Uterus (tissue), 2 donors: ENCODE results near the gene FBXO11.
"Not testable (repeated sequence)": the region's sequence is repeated elsewhere in the genome, so short reads cannot be mapped to it uniquely, and the experiment has no call there.

Experiments
- POLR2A ChIP-seq, 2 donors: fragments of 450-650 bp; IDR thresholded peaks; one replicate each; pipeline ENCODE4 v1.6.1; 2016; ENCODE audit warnings: antibody characterized with exemption in 2 of 2, mild to moderate bottlenecking in 1 of 2, moderate library complexity in 1 of 2
- TF ChIP-seq, protein P1 (sequence below), 4 experiments: fragments of 200-600 bp in 2 of 4; fragments of 450-650 bp in 2 of 4; sonication (generic) in 2 of 4; IDR thresholded peaks; one replicate each; pipeline ENCODE4 v1.5.1; 2016 to 2019; ENCODE audit warnings: antibody characterized with exemption in 4 of 4, mild to moderate bottlenecking in 2 of 4, moderate library complexity in 1 of 4

DNA sequence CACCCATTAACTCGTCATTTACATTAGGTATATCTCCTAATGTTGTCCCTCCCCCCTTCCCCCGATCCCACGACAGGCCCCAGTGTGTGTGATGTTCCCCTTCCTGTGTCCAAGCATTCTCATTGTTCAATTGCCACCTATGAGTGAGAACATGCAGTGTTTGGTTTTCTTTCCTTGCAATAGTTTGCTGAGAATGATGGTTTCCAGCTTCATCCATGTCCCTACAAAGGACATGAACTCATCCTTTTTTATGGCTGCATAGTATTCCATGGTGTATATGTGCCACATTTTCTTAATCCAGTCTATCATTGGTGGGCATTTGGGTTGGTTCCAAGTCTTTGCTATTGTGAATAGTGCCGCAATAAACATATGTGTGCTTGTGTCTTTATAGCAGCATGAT, 4.4 kb upstream of the FBXO11 start:
- not testable (repeated sequence) for TF ChIP-seq POLR2A (IDR thresholded peaks at IDR 0.05)
- TF ChIP-seq, protein P1, sequence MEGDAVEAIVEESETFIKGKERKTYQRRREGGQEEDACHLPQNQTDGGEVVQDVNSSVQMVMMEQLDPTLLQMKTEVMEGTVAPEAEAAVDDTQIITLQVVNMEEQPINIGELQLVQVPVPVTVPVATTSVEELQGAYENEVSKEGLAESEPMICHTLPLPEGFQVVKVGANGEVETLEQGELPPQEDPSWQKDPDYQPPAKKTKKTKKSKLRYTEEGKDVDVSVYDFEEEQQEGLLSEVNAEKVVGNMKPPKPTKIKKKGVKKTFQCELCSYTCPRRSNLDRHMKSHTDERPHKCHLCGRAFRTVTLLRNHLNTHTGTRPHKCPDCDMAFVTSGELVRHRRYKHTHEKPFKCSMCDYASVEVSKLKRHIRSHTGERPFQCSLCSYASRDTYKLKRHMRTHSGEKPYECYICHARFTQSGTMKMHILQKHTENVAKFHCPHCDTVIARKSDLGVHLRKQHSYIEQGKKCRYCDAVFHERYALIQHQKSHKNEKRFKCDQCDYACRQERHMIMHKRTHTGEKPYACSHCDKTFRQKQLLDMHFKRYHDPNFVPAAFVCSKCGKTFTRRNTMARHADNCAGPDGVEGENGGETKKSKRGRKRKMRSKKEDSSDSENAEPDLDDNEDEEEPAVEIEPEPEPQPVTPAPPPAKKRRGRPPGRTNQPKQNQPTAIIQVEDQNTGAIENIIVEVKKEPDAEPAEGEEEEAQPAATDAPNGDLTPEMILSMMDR (IDR thresholded peaks at IDR 0.05): not testable (repeated sequence)
